HEK293 (cell line): Measurements from ENCODE around the gene SAMD5.
A peak's percentile ranks its signal among the peaks of the same experiment; 100 is the strongest.

Experiments
- CTCF ChIA-PET: fragments of 350-600 bp; formaldehyde crosslinking; extraction: SDS; loops from one replicate; lab custom pipeline; 2021; ENCODE audit warnings: antibody characterized with exemption; lab: Yijun Ruan, JAX
- POLR2A ChIA-PET: fragments of 300-600 bp; formaldehyde crosslinking; extraction: SDS; loops from one replicate; lab custom pipeline; 2020; ENCODE audit warnings: antibody characterized with exemption, inconsistent platforms; lab: Yijun Ruan, JAX
- H3K27ac ChIP-seq: fragments of 200-500 bp; sonication (Bioruptor generic); 2 replicates; pipeline ENCODE4 v1.5.1; 2014; ENCODE audit warnings: low read depth, low read length, control low read depth, inconsistent platforms; ENCODE audit errors: extremely low read depth
- H3K36me3 ChIP-seq, 2 experiments: fragments of 200-500 bp in 1 of 2; sonication (Bioruptor generic) in 1 of 2; 1 replicate in 1 of 2; 2 replicates in 1 of 2; pipeline ENCODE4 v1.5.1; 2014 to 2017; ENCODE audit warnings: inconsistent platforms in 2 of 2, low read length in 2 of 2; ENCODE audit not compliant: control insufficient read depth in 2 of 2, insufficient read depth in 1 of 2
- H3K4me1 ChIP-seq: fragments of 200-500 bp; sonication (Bioruptor generic); 2 replicates; pipeline ENCODE4 v1.5.1; 2014; ENCODE audit warnings: mild to moderate bottlenecking, low read length, inconsistent platforms; ENCODE audit not compliant: control insufficient read depth, insufficient read depth
- H3K4me3 ChIP-seq: 2 replicates; pipeline ENCODE4 v1.5.1; 2011; ENCODE audit warnings: low read depth, mild to moderate bottlenecking, control low read depth, low read length, moderate library complexity
- H3K9me3 ChIP-seq: fragments of 200-500 bp; sonication (Bioruptor generic); 2 replicates; pipeline ENCODE4 v1.5.1; 2014; ENCODE audit warnings: low read depth, low read length, inconsistent platforms; ENCODE audit not compliant: control insufficient read depth, insufficient read depth
- FEZF1 ChIP-seq: fragments of 450-650 bp; formaldehyde crosslinking; IDR thresholded peaks from 2 replicates; pipeline ENCODE4 v1.5.1; 2016; ENCODE audit warnings: missing biosample characterization, missing genetic modification characterization
- HOXD13 ChIP-seq: sonication (generic); formaldehyde crosslinking; IDR thresholded peaks from 2 replicates; pipeline ENCODE4 v1.8.0; 2022; ENCODE audit warnings: missing genetic modification reagents, borderline replicate concordance
- KLF10 ChIP-seq: fragments of 450-650 bp; IDR thresholded peaks from 2 replicates; pipeline ENCODE4 v1.5.1; 2018; ENCODE audit warnings: missing biosample characterization, mild to moderate bottlenecking, missing genetic modification characterization
- MZF1 ChIP-seq: fragments of 450-650 bp; formaldehyde crosslinking; IDR thresholded peaks from 2 replicates; pipeline ENCODE4 v1.5.1; 2017; ENCODE audit warnings: missing biosample characterization, missing genetic modification characterization, borderline replicate concordance
- SCRT1 ChIP-seq: fragments of 450-650 bp; formaldehyde crosslinking; IDR thresholded peaks from 2 replicates; pipeline ENCODE4 v1.5.1; 2016; ENCODE audit warnings: missing biosample characterization, missing genetic modification characterization, borderline replicate concordance
- YY1 ChIP-seq: fragments of 450-650 bp; formaldehyde crosslinking; IDR thresholded peaks from 2 replicates; pipeline ENCODE4 v1.5.1; 2018; ENCODE audit warnings: missing biosample characterization, missing genetic modification characterization
- ZNF140 ChIP-seq: fragments of 450-650 bp; formaldehyde crosslinking; IDR thresholded peaks from 2 replicates; pipeline ENCODE4 v1.5.1; 2016; ENCODE audit warnings: missing biosample characterization, missing genetic modification characterization
- ZNF223 ChIP-seq: fragments of 450-650 bp; formaldehyde crosslinking; IDR thresholded peaks from 2 replicates; pipeline ENCODE4 v1.5.1; 2016; ENCODE audit warnings: missing biosample characterization, missing genetic modification characterization
- ZNF48 ChIP-seq: fragments of 450-650 bp; formaldehyde crosslinking; IDR thresholded peaks from 2 replicates; pipeline ENCODE4 v1.5.1; 2016; ENCODE audit warnings: missing biosample characterization, missing genetic modification characterization
- ZNF521 ChIP-seq: fragments of 450-650 bp; formaldehyde crosslinking; IDR thresholded peaks from 2 replicates; pipeline ENCODE4 v1.5.1; 2017; ENCODE audit warnings: missing biosample characterization, mild to moderate bottlenecking, missing genetic modification characterization
- ZNF544 ChIP-seq: fragments of 450-650 bp; formaldehyde crosslinking; IDR thresholded peaks from 2 replicates; pipeline ENCODE4 v1.5.0; 2017; ENCODE audit warnings: missing biosample characterization, missing genetic modification characterization
- ZNF768 ChIP-seq: fragments of 450-650 bp; formaldehyde crosslinking; IDR thresholded peaks from 2 replicates; pipeline ENCODE4 v1.5.1; 2018; ENCODE audit warnings: missing biosample characterization, mild to moderate bottlenecking, missing genetic modification characterization
- TF ChIP-seq, protein P1 (sequence below): fragments of 450-650 bp; formaldehyde crosslinking; IDR thresholded peaks from 2 replicates; pipeline ENCODE4 v1.5.1; 2017; ENCODE audit warnings: missing biosample characterization, missing genetic modification characterization
- TF ChIP-seq, protein P2 (sequence below): fragments of 450-650 bp; formaldehyde crosslinking; IDR thresholded peaks from 2 replicates; pipeline ENCODE4 v1.5.1; 2017; ENCODE audit warnings: missing biosample characterization, missing genetic modification characterization
- TF ChIP-seq, protein P3 (sequence below): fragments of 450-650 bp; formaldehyde crosslinking; IDR thresholded peaks from 2 replicates; pipeline ENCODE4 v1.5.1; 2017; ENCODE audit warnings: missing biosample characterization, missing genetic modification characterization
- TF ChIP-seq, protein P4 (sequence below): fragments of 450-650 bp; formaldehyde crosslinking; IDR thresholded peaks from 2 replicates; pipeline ENCODE4 v1.5.1; 2016; ENCODE audit warnings: missing biosample characterization, missing genetic modification characterization
- TF ChIP-seq, protein P5 (sequence below): fragments of 450-650 bp; formaldehyde crosslinking; IDR thresholded peaks from 2 replicates; pipeline ENCODE4 v1.5.1; 2016; ENCODE audit warnings: missing biosample characterization, missing genetic modification characterization
- TF ChIP-seq, protein P6 (sequence below): fragments of 450-650 bp; formaldehyde crosslinking; IDR thresholded peaks from 2 replicates; pipeline ENCODE4 v1.5.1; 2016; ENCODE audit warnings: missing biosample characterization, missing genetic modification characterization

SAMD5 gene

DNA sequence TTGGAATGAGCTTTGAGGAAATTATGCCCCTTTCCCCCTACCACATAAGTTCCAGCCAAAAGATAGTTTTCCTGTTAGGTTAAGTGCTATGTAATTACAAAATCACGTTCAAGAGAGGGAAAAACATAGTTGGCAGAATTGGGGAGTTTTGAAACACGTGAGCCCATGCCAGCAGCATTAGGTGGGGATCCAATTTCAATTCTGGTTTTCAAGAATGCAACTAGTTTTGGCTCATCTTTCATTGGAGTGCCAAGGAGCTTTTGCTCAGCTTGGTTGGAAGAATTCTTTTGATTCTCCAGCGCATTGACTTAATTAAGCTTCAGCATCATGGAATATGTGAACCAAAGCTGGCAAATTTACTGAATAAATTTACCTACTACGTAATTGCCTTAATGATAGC is 95.9 kb downstream of the SAMD5 start:
- ChIA-PET POLR2A (no interaction called here), CTCF (no interaction called here)
- H3K36me3 ChIP-seq = no peaks in the 10 kb centered on the region
- no peak overlapping the region for H3K4me3 ChIP-seq
- TF ChIP-seq HOXD13 (no peak), ZNF223 (tag by site-specific recombination) (no peak), KLF10 (tag by site-specific recombination) (no peak), ZNF48 (tag by site-specific recombination) (no peak), MZF1 (peak; percentile 94; the same call in 1 of the 2 replicates)
- TF ChIP-seq, protein P1, sequence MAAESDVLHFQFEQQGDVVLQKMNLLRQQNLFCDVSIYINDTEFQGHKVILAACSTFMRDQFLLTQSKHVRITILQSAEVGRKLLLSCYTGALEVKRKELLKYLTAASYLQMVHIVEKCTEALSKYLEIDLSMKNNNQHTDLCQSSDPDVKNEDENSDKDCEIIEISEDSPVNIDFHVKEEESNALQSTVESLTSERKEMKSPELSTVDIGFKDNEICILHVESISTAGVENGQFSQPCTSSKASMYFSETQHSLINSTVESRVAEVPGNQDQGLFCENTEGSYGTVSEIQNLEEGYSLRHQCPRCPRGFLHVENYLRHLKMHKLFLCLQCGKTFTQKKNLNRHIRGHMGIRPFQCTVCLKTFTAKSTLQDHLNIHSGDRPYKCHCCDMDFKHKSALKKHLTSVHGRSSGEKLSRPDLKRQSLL (tag by site-specific recombination) = no peak
- H3K9me3 ChIP-seq = no peaks in the 10 kb centered on the region
- peaks cover 2% of the 10 kb centered on the region; the same call in 1 of the 2 replicates for H3K4me1 ChIP-seq
- no peak overlapping the region for H3K27ac ChIP-seq

DNA sequence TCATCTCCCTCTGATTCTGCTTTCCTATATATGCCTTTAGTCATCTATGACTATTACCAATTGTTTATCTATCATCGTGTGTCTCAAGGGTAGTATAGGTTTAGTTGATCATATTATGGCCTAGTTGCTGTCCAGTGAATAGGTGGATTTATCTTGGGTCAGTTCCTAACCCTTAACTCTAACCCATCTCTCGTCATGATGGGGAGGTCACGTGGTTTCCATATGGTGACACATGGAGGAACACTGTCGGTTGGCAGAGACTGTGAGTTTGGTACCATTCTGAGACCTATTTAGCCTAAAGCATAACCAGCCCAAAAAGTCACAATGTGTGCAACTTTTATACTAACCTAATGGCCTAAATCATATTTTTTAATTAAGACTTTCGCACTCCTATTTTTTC is 103.5 kb downstream of the SAMD5 start:
- CTCF ChIA-PET = no interaction called here
- Histone ChIP-seq H3K36me3 (no peaks in the 10 kb centered on the region), H3K27ac (no peak overlapping the region), H3K9me3 (no peaks in the 10 kb centered on the region), H3K4me3 (no peak overlapping the region), H3K4me1 (no peaks in the 10 kb centered on the region)
- TF ChIP-seq ZNF768 (tag by site-specific recombination) (no peak), SCRT1 (tag by site-specific recombination) (no peak), ZNF521 (tag by site-specific recombination) (no peak), YY1 (tag by site-specific recombination) (no peak), FEZF1 (no peak), ZNF140 (tag by site-specific recombination) (no peak), ZNF544 (no peak)
- TF ChIP-seq, protein P2, sequence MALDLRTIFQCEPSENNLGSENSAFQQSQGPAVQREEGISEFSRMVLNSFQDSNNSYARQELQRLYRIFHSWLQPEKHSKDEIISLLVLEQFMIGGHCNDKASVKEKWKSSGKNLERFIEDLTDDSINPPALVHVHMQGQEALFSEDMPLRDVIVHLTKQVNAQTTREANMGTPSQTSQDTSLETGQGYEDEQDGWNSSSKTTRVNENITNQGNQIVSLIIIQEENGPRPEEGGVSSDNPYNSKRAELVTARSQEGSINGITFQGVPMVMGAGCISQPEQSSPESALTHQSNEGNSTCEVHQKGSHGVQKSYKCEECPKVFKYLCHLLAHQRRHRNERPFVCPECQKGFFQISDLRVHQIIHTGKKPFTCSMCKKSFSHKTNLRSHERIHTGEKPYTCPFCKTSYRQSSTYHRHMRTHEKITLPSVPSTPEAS (tag by site-specific recombination) = no peak
- TF ChIP-seq, protein P3, sequence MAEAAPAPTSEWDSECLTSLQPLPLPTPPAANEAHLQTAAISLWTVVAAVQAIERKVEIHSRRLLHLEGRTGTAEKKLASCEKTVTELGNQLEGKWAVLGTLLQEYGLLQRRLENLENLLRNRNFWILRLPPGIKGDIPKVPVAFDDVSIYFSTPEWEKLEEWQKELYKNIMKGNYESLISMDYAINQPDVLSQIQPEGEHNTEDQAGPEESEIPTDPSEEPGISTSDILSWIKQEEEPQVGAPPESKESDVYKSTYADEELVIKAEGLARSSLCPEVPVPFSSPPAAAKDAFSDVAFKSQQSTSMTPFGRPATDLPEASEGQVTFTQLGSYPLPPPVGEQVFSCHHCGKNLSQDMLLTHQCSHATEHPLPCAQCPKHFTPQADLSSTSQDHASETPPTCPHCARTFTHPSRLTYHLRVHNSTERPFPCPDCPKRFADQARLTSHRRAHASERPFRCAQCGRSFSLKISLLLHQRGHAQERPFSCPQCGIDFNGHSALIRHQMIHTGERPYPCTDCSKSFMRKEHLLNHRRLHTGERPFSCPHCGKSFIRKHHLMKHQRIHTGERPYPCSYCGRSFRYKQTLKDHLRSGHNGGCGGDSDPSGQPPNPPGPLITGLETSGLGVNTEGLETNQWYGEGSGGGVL = no peak
- TF ChIP-seq, protein P4, sequence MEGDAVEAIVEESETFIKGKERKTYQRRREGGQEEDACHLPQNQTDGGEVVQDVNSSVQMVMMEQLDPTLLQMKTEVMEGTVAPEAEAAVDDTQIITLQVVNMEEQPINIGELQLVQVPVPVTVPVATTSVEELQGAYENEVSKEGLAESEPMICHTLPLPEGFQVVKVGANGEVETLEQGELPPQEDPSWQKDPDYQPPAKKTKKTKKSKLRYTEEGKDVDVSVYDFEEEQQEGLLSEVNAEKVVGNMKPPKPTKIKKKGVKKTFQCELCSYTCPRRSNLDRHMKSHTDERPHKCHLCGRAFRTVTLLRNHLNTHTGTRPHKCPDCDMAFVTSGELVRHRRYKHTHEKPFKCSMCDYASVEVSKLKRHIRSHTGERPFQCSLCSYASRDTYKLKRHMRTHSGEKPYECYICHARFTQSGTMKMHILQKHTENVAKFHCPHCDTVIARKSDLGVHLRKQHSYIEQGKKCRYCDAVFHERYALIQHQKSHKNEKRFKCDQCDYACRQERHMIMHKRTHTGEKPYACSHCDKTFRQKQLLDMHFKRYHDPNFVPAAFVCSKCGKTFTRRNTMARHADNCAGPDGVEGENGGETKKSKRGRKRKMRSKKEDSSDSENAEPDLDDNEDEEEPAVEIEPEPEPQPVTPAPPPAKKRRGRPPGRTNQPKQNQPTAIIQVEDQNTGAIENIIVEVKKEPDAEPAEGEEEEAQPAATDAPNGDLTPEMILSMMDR (tag by site-specific recombination) = no peak
- TF ChIP-seq, protein P5, sequence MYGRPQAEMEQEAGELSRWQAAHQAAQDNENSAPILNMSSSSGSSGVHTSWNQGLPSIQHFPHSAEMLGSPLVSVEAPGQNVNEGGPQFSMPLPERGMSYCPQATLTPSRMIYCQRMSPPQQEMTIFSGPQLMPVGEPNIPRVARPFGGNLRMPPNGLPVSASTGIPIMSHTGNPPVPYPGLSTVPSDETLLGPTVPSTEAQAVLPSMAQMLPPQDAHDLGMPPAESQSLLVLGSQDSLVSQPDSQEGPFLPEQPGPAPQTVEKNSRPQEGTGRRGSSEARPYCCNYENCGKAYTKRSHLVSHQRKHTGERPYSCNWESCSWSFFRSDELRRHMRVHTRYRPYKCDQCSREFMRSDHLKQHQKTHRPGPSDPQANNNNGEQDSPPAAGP = no peak
- TF ChIP-seq, protein P6, sequence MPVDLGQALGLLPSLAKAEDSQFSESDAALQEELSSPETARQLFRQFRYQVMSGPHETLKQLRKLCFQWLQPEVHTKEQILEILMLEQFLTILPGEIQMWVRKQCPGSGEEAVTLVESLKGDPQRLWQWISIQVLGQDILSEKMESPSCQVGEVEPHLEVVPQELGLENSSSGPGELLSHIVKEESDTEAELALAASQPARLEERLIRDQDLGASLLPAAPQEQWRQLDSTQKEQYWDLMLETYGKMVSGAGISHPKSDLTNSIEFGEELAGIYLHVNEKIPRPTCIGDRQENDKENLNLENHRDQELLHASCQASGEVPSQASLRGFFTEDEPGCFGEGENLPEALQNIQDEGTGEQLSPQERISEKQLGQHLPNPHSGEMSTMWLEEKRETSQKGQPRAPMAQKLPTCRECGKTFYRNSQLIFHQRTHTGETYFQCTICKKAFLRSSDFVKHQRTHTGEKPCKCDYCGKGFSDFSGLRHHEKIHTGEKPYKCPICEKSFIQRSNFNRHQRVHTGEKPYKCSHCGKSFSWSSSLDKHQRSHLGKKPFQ (tag by site-specific recombination) = no peak
- POLR2A ChIA-PET = no interaction called here
